Stimulated activated CD4-positive, alpha-beta T cell treated with anti-CD3 and anti-CD28 coated beads, Interleukin-4, amount 100 ng/mL, for 1 hour (primary cell): ENCODE results near the gene LAMB1.

Experiments used
- DNase-seq: peaks from one replicate; pipeline ENCODE4 v3.0.0-alpha.2; 2020

Gene LAMB1

GRCh38 chr7:108016841-108017775, 14.1 kb upstream of the LAMB1 start:
- no peak for DNase-seq

- DNase-seq, result no peak
These were observed 12.8 kb upstream of the LAMB1 start for GRCh38 chr7:108015740-108016139.

DNA sequence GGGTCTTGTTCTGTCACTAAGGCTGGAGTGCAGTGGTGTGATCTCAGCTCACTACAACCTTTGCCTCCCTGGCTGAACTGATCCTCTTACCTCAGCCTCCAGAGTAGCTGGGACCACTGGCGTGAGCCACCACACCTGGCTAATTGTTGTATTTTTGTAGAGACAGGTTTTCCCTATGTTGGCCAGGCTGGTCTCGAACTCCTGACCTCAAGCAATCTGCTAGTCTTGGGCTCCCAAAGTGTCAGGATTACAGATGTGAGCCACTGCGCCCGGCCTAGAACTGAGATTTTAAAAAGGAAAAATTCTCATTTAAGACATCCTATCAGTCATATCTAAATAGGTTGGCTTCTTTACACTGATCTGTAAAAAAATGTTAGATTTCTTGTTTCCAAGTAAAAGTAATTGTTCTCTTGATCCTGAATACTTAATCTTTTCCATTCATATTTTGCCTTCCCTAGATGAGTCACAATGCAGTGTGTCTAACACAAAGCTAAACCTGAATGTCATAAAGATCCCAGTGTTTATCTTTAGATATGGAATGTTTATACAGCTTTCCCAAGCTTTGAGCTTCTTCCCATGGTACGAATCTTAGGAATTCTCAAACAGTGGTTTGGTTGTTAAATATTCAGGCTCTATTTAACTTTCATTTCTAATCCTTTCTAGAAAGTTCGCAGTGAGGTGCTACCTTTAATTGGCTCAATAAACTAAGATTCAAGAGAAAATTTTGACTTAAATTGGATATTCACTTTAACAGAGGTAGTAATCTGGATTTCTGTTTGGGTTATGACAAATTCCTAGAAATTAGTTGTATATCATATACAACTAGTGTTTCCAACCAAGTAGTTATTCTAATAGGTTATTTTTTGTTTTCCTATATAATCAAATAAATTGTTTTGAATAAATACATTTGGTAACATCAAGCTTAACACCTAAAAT, 12.1 kb upstream of the LAMB1 start:
- no peak for DNase-seq

DNA sequence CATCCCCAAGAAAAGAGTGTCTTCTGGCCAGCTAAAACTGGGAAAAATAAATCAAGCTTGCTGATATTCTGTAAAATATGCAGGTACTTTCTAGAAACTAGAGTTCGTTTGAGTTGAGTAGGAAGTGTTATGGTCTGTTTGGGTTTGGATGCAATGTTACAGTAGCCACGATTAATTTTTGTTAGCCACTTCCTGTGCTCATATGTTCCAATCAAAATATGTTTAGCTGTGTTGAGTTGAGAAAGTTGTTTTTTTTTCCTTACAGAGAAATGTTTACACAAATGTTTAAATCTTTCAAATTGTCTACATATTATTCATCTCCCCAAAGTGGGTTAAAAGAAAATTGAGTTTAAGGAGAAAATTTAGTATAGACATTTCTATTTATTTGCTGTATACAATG, 11.3 kb upstream of the LAMB1 start:
- DNase-seq, result no peak

GRCh38 chr7:108012499-108013430, 9.8 kb upstream of the LAMB1 start:
- DNase-seq, result no peak

- DNase-seq, result no peak
These were observed 7.4 kb upstream of the LAMB1 start for GRCh38 chr7:108010377-108010776.

- no peak for DNase-seq
These were observed 6.9 kb upstream of the LAMB1 start for GRCh38 chr7:108009873-108010272.

GRCh38 chr7:108008827-108009226, 5.9 kb upstream of the LAMB1 start:
- DNase-seq, result no peak

- no peak for DNase-seq
These were observed 5.3 kb upstream of the LAMB1 start for GRCh38 chr7:108008240-108008639.

GRCh38 chr7:108007762-108008161, 4.8 kb upstream of the LAMB1 start:
- DNase-seq, result no peak

DNA sequence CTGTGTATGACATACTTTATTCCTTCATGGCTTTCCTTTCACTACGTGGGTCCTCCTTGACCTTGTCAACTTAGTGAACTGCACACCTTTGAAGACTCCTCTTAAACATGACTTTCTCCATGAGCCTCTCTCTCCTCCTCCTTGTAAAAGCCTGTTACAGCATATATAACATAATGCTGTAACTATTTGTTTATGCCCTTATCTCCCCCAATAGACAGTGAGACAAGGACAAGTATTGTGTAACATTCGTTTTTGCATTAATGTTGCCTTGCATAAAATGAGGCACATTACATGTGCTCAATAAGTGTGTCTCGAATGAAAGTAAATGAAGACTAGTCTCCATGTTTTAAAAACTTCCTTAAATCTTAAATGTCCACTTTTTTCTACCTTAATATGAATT, 4.3 kb upstream of the LAMB1 start:
- DNase-seq, result no peak

DNA sequence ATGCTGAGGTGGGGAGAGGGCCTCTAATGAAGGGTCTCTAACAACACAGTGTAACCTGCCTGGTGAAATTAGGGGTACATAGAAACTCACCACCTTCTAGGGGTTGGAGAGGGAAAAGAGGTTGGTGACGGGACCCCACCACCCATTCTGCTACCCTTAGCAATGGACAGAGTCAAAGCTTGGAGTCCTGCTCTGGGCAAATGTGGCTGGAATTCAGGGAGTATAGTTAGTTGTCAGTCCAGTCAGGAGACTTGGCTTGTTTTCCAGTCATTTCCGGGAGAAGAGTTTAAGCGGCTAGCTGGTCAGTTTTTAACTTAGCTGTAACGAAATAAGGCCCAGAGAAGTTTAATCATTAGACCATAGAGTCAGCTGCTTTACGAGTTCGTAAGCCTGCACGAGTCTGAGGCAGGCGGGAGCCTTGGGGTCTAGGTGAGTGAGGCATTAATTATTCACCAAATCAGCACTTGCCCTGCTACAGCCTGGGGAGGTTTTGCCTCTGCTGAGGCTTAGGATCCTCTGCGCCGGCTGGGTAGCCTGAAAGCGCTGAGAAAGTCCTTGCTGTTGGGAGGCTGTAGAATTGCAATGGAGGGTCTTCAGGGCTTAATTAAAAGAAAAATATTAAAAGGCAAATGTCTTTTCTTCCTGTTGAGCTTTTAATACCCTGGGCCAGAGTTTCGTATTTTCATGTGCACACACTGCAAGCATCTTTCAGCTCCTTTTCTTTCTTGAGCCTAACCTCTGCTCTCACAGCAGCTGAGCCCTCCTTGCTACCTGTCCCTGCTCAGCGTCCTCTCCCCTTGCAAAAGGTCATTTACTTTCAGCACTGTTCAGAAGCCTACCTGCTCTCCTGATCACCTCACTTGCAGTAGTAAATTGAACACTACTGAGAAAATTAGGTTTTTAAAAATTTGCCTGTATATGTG, 1.5 kb upstream of the LAMB1 start:
- no peak for DNase-seq

- no peak for DNase-seq
These were observed 606 bp upstream of the LAMB1 start for GRCh38 chr7:108003599-108003935.

DNA sequence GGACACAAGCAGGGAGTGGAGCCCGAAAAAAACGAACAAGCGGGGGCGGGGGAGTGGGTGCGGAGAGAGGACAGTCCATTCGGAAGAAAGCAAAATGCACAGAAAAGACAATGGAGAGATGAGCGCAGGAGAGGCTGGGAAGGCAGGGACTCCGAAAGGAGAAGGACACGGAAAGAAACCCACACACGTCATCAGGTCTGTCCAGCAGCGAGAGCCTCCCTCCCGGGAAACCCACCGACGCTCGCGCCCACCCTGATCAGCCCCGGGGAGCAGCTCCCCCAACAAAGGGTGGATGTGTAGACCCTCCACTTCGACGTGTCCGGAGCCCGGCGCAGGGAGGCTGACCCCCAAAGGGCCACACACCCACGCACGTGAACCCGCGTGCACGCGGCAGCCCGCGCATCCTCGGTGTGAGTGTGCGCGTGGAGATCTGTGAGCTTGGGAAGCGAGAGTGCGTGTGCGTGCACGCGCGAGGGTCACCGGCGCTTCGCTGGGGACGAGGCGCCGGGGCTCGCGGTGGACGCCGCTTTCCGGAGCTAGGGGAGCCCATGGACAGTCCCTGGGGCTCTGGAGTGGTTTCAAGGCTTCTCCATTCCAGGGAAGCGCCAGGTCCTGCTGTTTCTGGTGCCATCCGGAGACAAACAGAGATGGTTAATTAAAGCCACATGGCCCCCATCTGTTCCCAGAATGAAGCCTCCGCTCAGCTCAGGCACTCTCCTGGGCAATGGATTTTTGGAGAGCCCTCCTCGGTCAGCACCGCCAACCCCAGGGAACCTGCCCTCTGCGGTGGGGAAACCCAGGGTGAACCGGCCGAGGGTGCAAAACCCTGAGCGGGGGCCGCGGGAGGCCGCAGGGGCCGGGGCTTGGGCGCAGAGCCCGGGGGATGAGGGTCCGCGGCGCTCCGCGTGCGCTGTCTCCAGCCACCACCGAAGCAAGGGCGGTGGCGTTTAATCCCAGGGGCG, 916 bp downstream of the LAMB1 start:
- DNase-seq, result no peak

DNA sequence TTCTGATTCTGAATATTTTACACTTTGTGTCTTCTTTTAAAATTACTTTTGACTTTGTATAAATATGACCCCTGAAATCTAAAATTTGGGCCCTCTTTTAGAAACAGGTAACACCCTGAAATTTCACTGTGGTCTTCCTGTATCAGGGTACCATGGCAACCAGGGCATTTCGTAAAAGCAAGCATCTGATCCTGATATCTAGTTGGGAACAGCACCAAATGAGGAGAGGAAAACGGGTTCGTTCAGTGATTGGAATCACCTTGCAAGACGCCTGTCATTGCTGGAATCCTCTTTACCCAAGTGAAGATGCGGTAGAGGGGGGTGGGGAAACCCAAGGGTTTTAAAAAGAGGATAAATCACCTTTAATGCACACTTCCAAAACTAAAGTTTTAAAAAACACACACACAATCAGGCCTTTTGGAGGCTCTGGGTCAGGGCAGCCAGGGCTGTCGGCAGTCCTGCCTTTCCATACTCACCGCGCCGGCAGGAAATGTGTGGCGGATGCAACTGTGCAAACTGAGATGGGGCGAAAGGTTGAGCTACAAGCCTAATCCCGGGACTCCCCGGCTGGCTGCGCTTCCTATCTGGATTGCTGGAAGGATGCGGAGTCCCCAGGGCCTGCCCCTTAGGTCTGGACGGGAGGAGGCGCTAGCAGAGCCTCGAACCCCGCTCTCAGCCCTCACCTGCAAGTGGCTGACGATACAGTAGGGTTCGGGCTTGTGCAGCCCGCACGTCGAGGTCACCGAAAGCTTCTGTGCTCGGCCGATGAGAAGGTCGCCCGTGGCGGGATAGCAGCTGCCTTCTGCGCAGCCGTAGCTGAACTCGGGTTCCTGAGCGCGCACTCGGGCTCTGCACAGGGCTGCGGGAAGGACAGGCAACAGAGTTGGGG, 1.8 kb downstream of the LAMB1 start:
- no peak for DNase-seq

GRCh38 chr7:107999779-108000560, 3.0 kb downstream of the LAMB1 start:
- no peak for DNase-seq

DNA sequence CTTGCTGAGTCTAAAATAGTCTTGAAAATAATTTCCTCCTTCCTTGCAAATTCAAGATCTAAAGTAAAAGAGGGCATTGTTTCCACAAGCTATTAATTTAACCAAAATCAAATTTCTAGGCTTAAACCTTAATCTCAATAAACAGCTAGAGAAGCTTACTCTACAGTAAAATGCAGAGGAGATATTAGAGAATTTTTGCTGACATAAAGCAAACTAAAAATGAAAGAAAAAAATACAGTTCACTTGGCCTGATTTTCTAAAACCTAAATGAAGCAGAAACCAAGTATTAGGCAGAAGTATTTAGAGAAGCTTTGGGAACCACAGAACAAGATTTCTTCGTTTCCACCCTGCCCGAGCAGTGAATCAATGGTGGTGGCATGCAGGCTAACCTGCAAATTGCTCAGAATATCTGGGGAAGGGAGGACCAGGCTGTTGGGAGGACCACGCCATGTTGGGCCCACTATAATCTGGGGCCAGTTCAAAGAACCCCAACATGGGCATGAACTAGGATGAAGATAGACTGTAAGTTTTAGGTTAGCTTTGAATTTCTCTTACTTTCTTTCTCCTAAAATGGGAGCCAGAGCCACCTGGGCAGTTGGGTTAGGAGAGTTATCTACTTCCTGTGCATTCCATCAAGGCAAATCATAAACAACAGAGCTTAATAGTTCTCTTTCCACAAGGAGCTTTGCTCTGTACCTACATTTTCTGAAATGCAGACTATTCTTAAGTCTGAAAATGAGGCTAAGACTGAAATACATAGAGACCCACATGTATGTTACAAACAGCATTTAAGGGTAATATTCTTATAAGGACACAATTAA, 4.1 kb downstream of the LAMB1 start:
- DNase-seq, result no peak

DNA sequence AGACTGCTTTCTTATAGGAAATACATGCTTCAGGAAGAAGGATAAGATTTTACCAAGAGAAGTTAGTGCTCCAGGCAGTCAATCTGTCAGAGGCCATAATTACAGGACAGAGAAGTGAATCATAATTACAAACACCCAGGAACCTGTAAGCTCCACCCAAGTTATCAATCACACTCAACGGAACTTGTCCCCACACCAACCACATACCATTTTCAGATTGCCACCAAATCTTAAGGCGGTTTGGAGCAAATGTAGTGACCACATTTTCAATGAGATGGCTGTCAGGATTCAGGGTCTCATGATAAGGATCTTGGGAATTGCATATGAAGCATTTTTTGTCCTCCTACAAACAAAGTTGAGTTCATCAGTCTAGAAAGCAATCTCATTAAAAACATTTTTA, 4.8 kb downstream of the LAMB1 start:
- no peak for DNase-seq
